Heart right ventricle (tissue), 16 donors: ENCODE results near the gene HMGN2. TPM values are rescaled to one million over a fixed set of nuclear protein-coding genes. Genes with fewer than 3 reads are reported as not detected.

Experiments used
- ATAC-seq, 8 donors: fragments of 200-7000 bp; cut with Tn5 transposase; one replicate each; pipeline ENCODE4 v1.9.1; 2020; ENCODE audit warnings: mild to moderate bottlenecking in 8 of 8, moderate library complexity in 8 of 8, moderate number of reproducible peaks in 1 of 8
- DNase-seq, 2 donors: peaks; one replicate each; pipeline ENCODE4 v3.0.0-alpha.2; 2020
- H3K27ac ChIP-seq, 10 donors: fragments of 200-600 bp; sonication (generic) in 2 of 10; one replicate each; pipeline versions ENCODE4 v1.5.0 to v1.8.0; 2020 to 2022; ENCODE audit warnings: mild to moderate bottlenecking in 3 of 10
- H3K27me3 ChIP-seq, 7 donors: fragments of 200-600 bp; one replicate each; pipeline ENCODE4 v1.8.0; 2021 to 2022; ENCODE audit warnings: mild to moderate bottlenecking in 2 of 7
- H3K36me3 ChIP-seq, 9 donors: fragments of 200-600 bp; sonication (generic) in 1 of 9; one replicate each; pipeline versions ENCODE4 v1.5.0 to v1.8.0; 2020 to 2022; ENCODE audit warnings: mild to moderate bottlenecking in 2 of 9
- H3K4me1 ChIP-seq, 9 donors: fragments of 200-600 bp; sonication (generic) in 1 of 9; one replicate each; pipeline versions ENCODE4 v1.5.0 to v1.8.0; 2020 to 2022; ENCODE audit warnings: mild to moderate bottlenecking in 4 of 9
- H3K4me3 ChIP-seq, 10 donors: fragments of 200-600 bp; sonication (generic) in 2 of 10; one replicate each; pipeline versions ENCODE4 v1.5.0 to v1.8.0; 2020 to 2022; ENCODE audit warnings: mild to moderate bottlenecking in 7 of 10, moderate library complexity in 2 of 10
- H3K9me3 ChIP-seq, 11 donors: fragments of 200-600 bp in 10 of 11; sonication (generic) in 2 of 11; one replicate each; pipeline versions ENCODE4 v1.5.0 to v1.8.0; 2013 to 2022; ENCODE audit warnings: mild to moderate bottlenecking in 2 of 11, control low read depth in 1 of 11, moderate library complexity in 1 of 11
- WGBS, 2 donors: extraction: QIAGEN DNeasy Blood & Tissue Kit; methylation state at CpG; one replicate each; pipeline ENCODE4 v1.1.7; 2013; ENCODE audit warnings: inconsistent platforms in 1 of 2; 5-methylcytosine and 5-hydroxymethylcytosine counted together
- intact Hi-C, 10 donors: fragments of 100-400 bp; cut with DNase I; formaldehyde crosslinking; loops; one replicate each; pipeline versions ENCODE4 v1.11.1 to v1.14.2; 2022
- polyA plus RNA-seq, 2 donors: library from polyadenylated mRNA; stranded (reverse); fragments of 200-250 nt; gene quantifications; one replicate each; pipeline ENCODE4 v1.2.3, GENCODE V29; 2013
- total RNA-seq, 10 donors: library from RNA; stranded (reverse); fragmentation: NEBNext Ultra II Directional in 3 of 10; extraction: Animal tissue kit (Norgen Biotek cat#: 25700) in 3 of 10; gene quantifications; one replicate each; pipeline versions ENCODE4 v1.2.1 to v1.2.4, GENCODE V29; 2021 to 2023
- TF ChIP-seq, protein P1 (sequence below), 9 donors: fragments of 200-600 bp; sonication (generic) in 2 of 9; IDR thresholded peaks; one replicate each; pipeline versions ENCODE4 v1.5.0 to v1.8.0; 2021 to 2022; ENCODE audit warnings: antibody characterized with exemption in 9 of 9, mild to moderate bottlenecking in 5 of 9, moderate library complexity in 1 of 9
- donor health status: Arrhythmogenic right ventricular cardiomyopathy.
- donor health status: ischemic (EF 13 %, LVEDD 7.1; RV severe dilation, severe dysfunction).
- donor health status: healthy with polysubstance abuse.
- donor health status: DM: no; HTN: yes; CAD: no.
- donor health status: DM: no; HTN: no; CAD: no.
- donor health status: ischemic (EF 25% LVEDD 6.9; RV normal size, moderate dysfunction).
- donor health status: ischemic (EF 25% LVEDD 5.7; RV mildly dilated, moderate dysfunction).
- donor health status: healthy.
- donor health status: DM: yes; HTN: yes; CAD: no.
- donor health status: Ischemic cardiomyopathy.
- donor health status: ischemic (EF 35%, LVEDD 5.7; RV mildly dilated, moderate dysfunction).
- donor health status: nonischemic (EF 11% LVEDD 7.7; RV severe dilation, severe dysfunction).
- donor health status: DM: yes; HTN: yes; CAD: no.
- donor health status: PGD.
- donor health status: ischemic (EF 29% LVEDD 5.4; RV normal size, mild dysfunction).
- donor health status: nonischemic (EF 23%, LVEDD 6.1; RV moderate dilation, normal function).

HMGN2 gene
- total and polyA plus RNA-seq, 12 donors = 104 to 221 (median 206) TPM

DNA sequence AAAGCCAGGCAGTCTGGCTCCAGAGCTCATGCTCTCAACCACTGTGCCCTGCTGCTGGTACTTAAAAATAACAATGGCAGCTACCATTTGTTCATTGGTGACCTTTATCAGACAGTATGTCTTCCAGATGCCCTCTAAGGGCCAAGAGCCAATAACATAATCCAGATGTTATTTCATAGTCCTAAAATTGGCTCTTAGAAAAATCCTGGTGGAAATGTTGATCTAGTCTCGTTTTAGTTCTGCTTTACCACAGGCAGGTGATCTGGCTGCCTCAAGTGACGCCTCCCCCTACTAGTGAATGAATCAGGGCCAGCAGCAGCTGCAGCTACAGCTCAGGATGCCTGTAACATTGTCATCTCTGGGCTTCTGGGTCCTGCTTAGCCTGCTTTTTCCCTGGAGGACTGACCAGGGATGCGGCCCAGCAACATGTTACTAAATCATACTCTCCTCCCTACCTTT, 12.6 kb upstream of the HMGN2 start:
- peaks cover 0 to 17% (median 0%) of the 10 kb centered on the region in 9 donors for H3K4me1 ChIP-seq
- WGBS, 2 donors = 53 to 64% methylated on average over 3 of the region's 3 CpGs
- intact Hi-C loops = no loop called here
- ATAC-seq (peak; percentile 52 to 94 (median 88)), DNase-seq (peak in 1 of 2 donors; percentile 15)
- no peak overlapping the region for H3K4me3 ChIP-seq
- TF ChIP-seq, protein P1, sequence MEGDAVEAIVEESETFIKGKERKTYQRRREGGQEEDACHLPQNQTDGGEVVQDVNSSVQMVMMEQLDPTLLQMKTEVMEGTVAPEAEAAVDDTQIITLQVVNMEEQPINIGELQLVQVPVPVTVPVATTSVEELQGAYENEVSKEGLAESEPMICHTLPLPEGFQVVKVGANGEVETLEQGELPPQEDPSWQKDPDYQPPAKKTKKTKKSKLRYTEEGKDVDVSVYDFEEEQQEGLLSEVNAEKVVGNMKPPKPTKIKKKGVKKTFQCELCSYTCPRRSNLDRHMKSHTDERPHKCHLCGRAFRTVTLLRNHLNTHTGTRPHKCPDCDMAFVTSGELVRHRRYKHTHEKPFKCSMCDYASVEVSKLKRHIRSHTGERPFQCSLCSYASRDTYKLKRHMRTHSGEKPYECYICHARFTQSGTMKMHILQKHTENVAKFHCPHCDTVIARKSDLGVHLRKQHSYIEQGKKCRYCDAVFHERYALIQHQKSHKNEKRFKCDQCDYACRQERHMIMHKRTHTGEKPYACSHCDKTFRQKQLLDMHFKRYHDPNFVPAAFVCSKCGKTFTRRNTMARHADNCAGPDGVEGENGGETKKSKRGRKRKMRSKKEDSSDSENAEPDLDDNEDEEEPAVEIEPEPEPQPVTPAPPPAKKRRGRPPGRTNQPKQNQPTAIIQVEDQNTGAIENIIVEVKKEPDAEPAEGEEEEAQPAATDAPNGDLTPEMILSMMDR (IDR thresholded peaks at IDR 0.05) = no peak
- H3K36me3 ChIP-seq = peaks cover 0 to 100% (median 38%) of the 10 kb centered on the region in 9 donors
- H3K27me3 ChIP-seq = no peaks in the 10 kb centered on the region
- no peaks in the 10 kb centered on the region for H3K9me3 ChIP-seq
- peak overlapping the region in 9 of 10 donors; percentile 4 to 81 (median 65) for H3K27ac ChIP-seq

DNA sequence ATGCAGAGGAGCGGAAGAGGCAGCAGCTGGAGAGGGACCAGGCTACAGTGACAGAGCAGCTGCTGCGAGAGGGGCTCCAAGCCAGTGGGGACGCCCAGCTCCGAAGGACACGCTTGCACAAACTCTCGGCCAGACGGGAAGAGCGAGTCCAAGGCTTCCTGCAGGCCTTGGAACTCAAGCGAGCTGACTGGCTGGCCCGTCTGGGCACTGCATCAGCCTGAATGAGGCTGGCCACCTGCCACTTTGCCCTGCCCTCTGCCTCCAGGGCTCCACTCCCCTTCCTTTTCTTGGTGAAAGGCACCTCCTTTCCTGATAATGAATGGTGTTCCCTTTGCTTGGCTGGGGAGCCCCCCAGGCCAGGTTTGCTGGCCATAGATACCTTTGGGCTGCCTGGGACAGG, 3.3 kb upstream of the HMGN2 start:
- no peaks in the 10 kb centered on the region for H3K27me3 ChIP-seq
- H3K36me3 ChIP-seq = peaks cover 0 to 69% (median 49%) of the 10 kb centered on the region in 9 donors
- intact Hi-C loops = no loop called here
- peaks cover 1 to 42% (median 28%) of the 10 kb centered on the region in 9 donors for H3K4me1 ChIP-seq
- ATAC-seq (no peak), DNase-seq (peak; percentile 17 to 21)
- WGBS, 2 donors = 64 to 68% methylated on average over 10 of the region's 10 CpGs
- H3K4me3 ChIP-seq = no peak overlapping the region
- TF ChIP-seq, protein P1 (IDR thresholded peaks at IDR 0.05) = no peak
- H3K27ac ChIP-seq = peak overlapping the region in 1 of 10 donors; percentile 41
- H3K9me3 ChIP-seq = no peaks in the 10 kb centered on the region

DNA sequence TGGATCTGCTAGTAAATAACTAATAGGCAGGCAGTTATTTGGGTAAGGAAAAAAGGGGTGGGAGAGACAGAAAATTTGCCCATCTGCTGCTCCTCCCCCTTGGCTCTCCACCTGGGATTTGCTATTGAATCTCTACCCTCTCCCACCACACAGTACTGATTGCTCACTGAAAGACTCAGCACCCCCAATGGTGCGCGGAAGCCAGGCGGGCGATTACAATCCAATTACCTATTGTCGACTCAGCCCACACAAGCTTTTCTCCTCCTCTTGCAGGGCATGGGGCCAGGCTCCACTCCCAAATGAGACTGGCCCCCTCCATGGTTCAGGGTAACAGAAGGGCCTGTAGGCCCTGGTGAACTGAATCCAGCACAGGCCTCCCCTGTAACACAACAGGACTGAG, 2.7 kb upstream of the HMGN2 start:
- peaks cover 0 to 69% (median 49%) of the 10 kb centered on the region in 9 donors for H3K36me3 ChIP-seq

DNA sequence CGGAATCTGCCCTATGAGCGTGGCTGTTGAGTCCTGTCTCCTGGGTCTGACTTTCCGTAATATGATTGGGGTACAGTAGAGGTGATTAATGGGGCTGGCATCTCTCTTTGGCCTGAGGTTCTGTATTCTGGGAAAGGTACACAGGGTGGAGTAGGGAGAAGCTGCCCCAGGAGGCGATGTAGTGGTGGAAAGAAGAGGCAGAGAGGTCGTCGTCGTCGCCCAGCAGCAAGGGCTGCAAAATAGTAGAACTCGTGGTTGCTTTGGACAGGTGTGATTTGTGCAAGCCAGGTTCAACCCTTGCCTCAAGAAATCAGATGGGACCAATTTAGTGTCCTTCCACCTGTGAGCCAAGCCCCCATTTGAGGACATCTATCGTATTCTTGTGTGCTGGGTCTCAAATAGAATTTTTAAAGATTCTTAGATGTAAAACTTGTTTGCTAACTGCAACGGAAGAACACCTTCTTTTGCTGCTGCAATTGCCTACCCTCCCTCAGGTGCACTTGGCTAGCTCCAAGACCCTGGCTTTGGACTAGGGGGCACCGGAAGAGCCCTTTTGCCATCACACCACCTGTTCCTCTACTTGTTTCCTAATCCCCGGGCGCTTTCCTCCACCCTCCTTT, 1.3 kb upstream of the HMGN2 start:
- peak overlapping the region in 1 of 10 donors; percentile 100 for H3K27ac ChIP-seq
- H3K9me3 ChIP-seq = no peaks in the 10 kb centered on the region
- ATAC-seq (no peak), DNase-seq (no peak)
- 49 to 51% methylated on average over 14 of the region's 14 CpGs for WGBS, 2 donors
- peaks cover 3 to 52% (median 35%) of the 10 kb centered on the region in 9 donors for H3K4me1 ChIP-seq
- intact Hi-C loops = no loop called here
- H3K4me3 ChIP-seq = peak overlapping the region in 8 of 10 donors; percentile 97 to 100 (median 99)
- TF ChIP-seq, protein P1 (IDR thresholded peaks at IDR 0.05) = no peak
- H3K36me3 ChIP-seq = peaks cover 0 to 64% (median 40%) of the 10 kb centered on the region in 9 donors
- H3K27me3 ChIP-seq = no peaks in the 10 kb centered on the region

More for the DNA sequence above, 2.7 kb upstream of the HMGN2 start:
- H3K9me3 ChIP-seq = no peaks in the 10 kb centered on the region
- no peaks in the 10 kb centered on the region for H3K27me3 ChIP-seq
- no peak for ATAC-seq
- intact Hi-C loops = no loop called here
- H3K4me1 ChIP-seq = peaks cover 3 to 49% (median 35%) of the 10 kb centered on the region in 9 donors
- no peak for DNase-seq
- no peak overlapping the region for H3K4me3 ChIP-seq
- peak overlapping the region in 1 of 10 donors; percentile 11 for H3K27ac ChIP-seq
- 90 to 94% methylated on average over 5 of the region's 5 CpGs for WGBS, 2 donors
- TF ChIP-seq, protein P1 (IDR thresholded peaks at IDR 0.05) = no peak
